ENCODE data around the gene DGKG. TPM values are rescaled to one million over a fixed set of nuclear protein-coding genes. Genes with fewer than 3 reads are reported as not detected.

DGKG gene
- total RNA-seq, 2 experiments from 2014 or later: not detected

- Histone ChIP-seq H3K27ac (ENCODE audit: low read depth in 1 of 2, low read length in 2 of 2) (no peak overlapping the region), H3K9me3 (ENCODE audit: control insufficient read depth in 1 of 2, insufficient read depth in 1 of 2, low read length in 2 of 2) (peaks cover 0 to 3% of the 10 kb centered on the region in 2 experiments), H3K27me3 (ENCODE audit: control insufficient read depth in 1 of 2, insufficient read depth in 2 of 2, low read length in 2 of 2) (no peaks in the 10 kb centered on the region), H3K4me3 (ENCODE audit: low read length) (no peak overlapping the region), H3K4me1 (ENCODE audit: insufficient read depth, low read length) (no peaks in the 10 kb centered on the region), H3K36me3 (ENCODE audit: insufficient read depth, low read length) (no peaks in the 10 kb centered on the region)
- TF ChIP-seq CTCF (IDR thresholded peaks at IDR 0.05): no peak
- no peak for ATAC-seq (ENCODE audit: poor library complexity)
- ChIA-PET POLR2A (no interaction called here), CTCF (no interaction called here)
- H3K27ac Mint-ChIP-seq: no peak overlapping the region
- no peak overlapping the region for H3K4me3 Mint-ChIP-seq
- H3K4me1 Mint-ChIP-seq (ENCODE audit: low read depth): no peaks in the 10 kb centered on the region
- no peaks in the 10 kb centered on the region for H3K9me3 Mint-ChIP-seq
- no peaks in the 10 kb centered on the region for H3K36me3 Mint-ChIP-seq (ENCODE audit: low read depth)
- DNase-seq: no peak
- peaks cover 6% of the 10 kb centered on the region for H3K27me3 Mint-ChIP-seq
- intact Hi-C loops (cut with DNase I, micrococcal nuclease): no loop called here
Observed at GRCh38 chr3:186172353-186172752, 189.7 kb downstream of the DGKG start.

- no peak for DNase-seq
- ChIA-PET POLR2A (no interaction called here), CTCF (no interaction called here)
- peaks cover 9% of the 10 kb centered on the region for H3K27me3 Mint-ChIP-seq
- Histone ChIP-seq H3K27ac (ENCODE audit: low read depth in 1 of 2, low read length in 2 of 2) (no peak overlapping the region), H3K9me3 (ENCODE audit: control insufficient read depth in 1 of 2, insufficient read depth in 1 of 2, low read length in 2 of 2) (peaks cover 0 to 3% of the 10 kb centered on the region in 2 experiments), H3K4me3 (ENCODE audit: low read length) (no peak overlapping the region), H3K27me3 (ENCODE audit: control insufficient read depth in 1 of 2, insufficient read depth in 2 of 2, low read length in 2 of 2) (no peaks in the 10 kb centered on the region), H3K4me1 (ENCODE audit: insufficient read depth, low read length) (no peaks in the 10 kb centered on the region), H3K36me3 (ENCODE audit: insufficient read depth, low read length) (no peaks in the 10 kb centered on the region)
- no peak for ATAC-seq (ENCODE audit: poor library complexity)
- H3K9me3 Mint-ChIP-seq: no peaks in the 10 kb centered on the region
- H3K36me3 Mint-ChIP-seq (ENCODE audit: low read depth): no peaks in the 10 kb centered on the region
- H3K4me3 Mint-ChIP-seq: no peak overlapping the region
- H3K27ac Mint-ChIP-seq: no peak overlapping the region
- no peaks in the 10 kb centered on the region for H3K4me1 Mint-ChIP-seq (ENCODE audit: low read depth)
- intact Hi-C loops (cut with DNase I, micrococcal nuclease): no loop called here
- no peak for TF ChIP-seq CTCF (IDR thresholded peaks at IDR 0.05)
Observed at GRCh38 chr3:186171521-186171920, 190.5 kb downstream of the DGKG start.

GRCh38 chr3:186170516-186170915, 191.5 kb downstream of the DGKG start:
- H3K36me3 ChIP-seq (ENCODE audit: insufficient read depth, low read length): no peaks in the 10 kb centered on the region
- no peak overlapping the region for H3K27ac ChIP-seq (ENCODE audit: low read depth in 1 of 2, low read length in 2 of 2)
- H3K9me3 ChIP-seq (ENCODE audit: control insufficient read depth in 1 of 2, insufficient read depth in 1 of 2, low read length in 2 of 2): peaks cover 0 to 3% of the 10 kb centered on the region in 2 experiments
- no peaks in the 10 kb centered on the region for H3K4me1 Mint-ChIP-seq (ENCODE audit: low read depth)
- TF ChIP-seq CTCF (IDR thresholded peaks at IDR 0.05): no peak
- H3K4me3 Mint-ChIP-seq: no peak overlapping the region
- no peaks in the 10 kb centered on the region for H3K9me3 Mint-ChIP-seq
- H3K27ac Mint-ChIP-seq: no peak overlapping the region
- peaks cover 18% of the 10 kb centered on the region for H3K27me3 Mint-ChIP-seq
- H3K36me3 Mint-ChIP-seq (ENCODE audit: low read depth): no peaks in the 10 kb centered on the region
- ChIA-PET POLR2A (interaction anchor here (0.7 kb wide), 1 partner anchor 254 kb away, joined by 4 read pairs; no protein-coding TSS in a partner anchor), CTCF (no interaction called here)
- peaks cover 0 to under 1% of the 10 kb centered on the region in 2 experiments for H3K27me3 ChIP-seq (ENCODE audit: control insufficient read depth in 1 of 2, insufficient read depth in 2 of 2, low read length in 2 of 2)
- no peak for DNase-seq
- ATAC-seq (ENCODE audit: poor library complexity): no peak
- no peak overlapping the region for H3K4me3 ChIP-seq (ENCODE audit: low read length)
- no peaks in the 10 kb centered on the region for H3K4me1 ChIP-seq (ENCODE audit: insufficient read depth, low read length)
- intact Hi-C loops (cut with DNase I, micrococcal nuclease): no loop called here
